ENCODE results near the gene FGF4. TPM values are rescaled to one million over a fixed set of nuclear protein-coding genes. Genes with fewer than 3 reads are reported as not detected.

FGF4 gene
- total RNA-seq, 1 donor from 2014 or later: not detected

- DNase-seq (ENCODE audit: low read depth): peak; percentile 35
Measured at GRCh38 chr11:69808667-69809086, 33.5 kb upstream of the FGF4 start.

- no peak for DNase-seq (ENCODE audit: low read depth)
Measured at GRCh38 chr11:69807106-69807815, 32.1 kb upstream of the FGF4 start.

- DNase-seq (ENCODE audit: low read depth): no peak
Measured at GRCh38 chr11:69804769-69805508, 29.8 kb upstream of the FGF4 start.

- DNase-seq (ENCODE audit: low read depth): no peak
Measured at GRCh38 chr11:69803604-69804218, 28.6 kb upstream of the FGF4 start.

- DNase-seq (ENCODE audit: low read depth): no peak
Measured at GRCh38 chr11:69803022-69803421, 27.9 kb upstream of the FGF4 start.

DNA sequence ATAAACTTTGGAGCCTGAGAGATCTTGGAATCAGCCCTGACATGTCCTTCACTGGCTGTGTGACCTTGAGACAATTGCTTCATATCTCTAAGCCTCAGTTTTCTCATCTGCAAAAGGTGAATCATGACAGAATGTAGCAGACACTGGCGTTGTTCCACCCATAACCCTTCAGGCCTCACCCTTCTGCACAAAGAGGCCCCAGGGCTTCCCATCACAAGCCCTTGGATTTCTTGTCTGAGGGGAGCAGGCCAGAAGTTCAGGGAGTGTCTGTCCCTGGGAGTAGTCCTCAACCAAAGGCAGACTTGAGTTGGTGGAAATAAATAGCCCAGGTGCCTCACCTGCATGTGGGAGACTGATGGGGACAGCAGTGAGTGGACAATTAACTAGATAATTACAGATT lies 27.4 kb upstream of the FGF4 start:
- DNase-seq (ENCODE audit: low read depth): no peak

GRCh38 chr11:69801513-69802335 lies 26.6 kb upstream of the FGF4 start:
- DNase-seq (ENCODE audit: low read depth): no peak

GRCh38 chr11:69800278-69800677 lies 25.1 kb upstream of the FGF4 start:
- DNase-seq (ENCODE audit: low read depth): no peak

DNA sequence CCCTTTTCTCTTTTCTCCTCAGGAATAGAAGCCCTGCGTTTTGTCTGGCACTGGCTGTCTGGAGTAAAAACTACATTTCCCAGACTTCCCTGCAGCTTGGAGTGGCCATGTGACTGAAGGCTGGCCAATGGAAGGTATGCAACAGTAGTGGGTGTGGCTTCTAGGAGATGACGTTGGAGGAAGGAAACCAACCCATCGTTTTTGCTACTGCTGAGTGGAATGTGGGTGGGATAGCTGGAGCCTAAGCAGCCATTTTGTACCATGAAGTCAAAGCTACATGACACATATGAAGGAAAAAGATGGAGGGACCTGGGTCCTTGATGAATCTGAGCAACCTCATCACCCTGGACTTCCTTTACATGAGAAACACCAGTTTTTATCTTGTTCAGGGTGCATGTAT lies 24.4 kb upstream of the FGF4 start:
- no peak for DNase-seq (ENCODE audit: low read depth)

- DNase-seq (ENCODE audit: low read depth): no peak
Measured at GRCh38 chr11:69799097-69799496, 24.0 kb upstream of the FGF4 start.

DNA sequence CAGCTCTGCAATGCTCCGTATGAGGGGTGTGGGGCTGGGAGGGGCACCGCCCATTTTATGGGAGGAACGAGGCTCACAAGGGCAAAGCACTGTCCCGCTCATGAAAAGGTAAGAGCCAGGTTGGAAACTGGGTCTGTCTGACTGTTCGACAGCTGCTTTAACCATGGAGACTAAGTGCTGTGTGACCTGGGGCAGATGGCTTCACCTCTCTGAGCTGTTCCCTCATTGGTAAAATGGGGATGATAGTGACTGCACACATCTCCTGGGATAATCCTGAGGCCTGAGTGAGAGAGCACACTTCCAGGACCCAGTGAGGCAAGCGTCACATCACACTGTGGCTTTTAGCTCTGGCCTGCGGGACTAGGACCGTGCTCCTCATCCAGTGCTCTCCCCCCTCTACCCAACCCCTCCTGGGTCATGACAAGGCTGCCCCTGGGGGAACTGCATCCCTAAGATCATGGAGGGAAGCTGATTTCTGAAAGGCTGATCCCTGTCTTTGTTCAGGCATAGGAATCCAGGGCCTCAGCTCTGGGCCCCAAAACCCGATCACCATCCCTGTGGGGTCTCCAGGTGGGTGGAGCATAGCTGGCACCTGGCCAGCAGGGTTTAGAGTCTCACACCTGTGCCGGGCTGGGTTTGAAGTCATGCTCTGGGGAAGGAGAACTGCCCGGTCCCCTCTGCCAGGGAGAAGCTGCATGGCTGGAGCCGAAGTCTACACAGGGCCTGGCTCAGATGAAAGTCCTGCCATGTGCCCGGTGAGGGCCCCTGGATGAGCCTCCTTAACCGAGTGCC lies 22.8 kb upstream of the FGF4 start:
- no peak for DNase-seq (ENCODE audit: low read depth)

DNA sequence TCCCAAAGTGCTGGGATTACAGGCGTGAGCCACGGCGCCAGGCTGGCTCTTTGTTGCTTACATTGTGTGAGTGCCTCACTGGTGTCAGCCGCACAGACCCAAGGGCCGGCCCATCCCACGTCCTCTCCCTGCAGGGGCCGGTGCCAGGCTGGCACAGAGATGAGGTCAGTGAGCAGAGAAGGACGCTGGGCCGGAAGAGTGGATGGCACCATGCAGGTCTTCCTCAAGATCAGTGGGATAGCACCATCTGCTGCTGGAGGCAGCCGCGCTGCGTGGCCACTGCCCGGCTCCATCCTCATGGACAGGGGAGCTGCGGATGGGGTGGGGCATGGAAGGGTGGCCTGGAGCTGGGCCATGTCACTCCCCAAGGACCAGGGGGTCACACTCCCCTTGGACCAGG lies 22.0 kb upstream of the FGF4 start:
- no peak for DNase-seq (ENCODE audit: low read depth)

- no peak for DNase-seq (ENCODE audit: low read depth)
Measured at GRCh38 chr11:69796063-69796462, 20.9 kb upstream of the FGF4 start.

- peak; percentile 11 for DNase-seq (ENCODE audit: low read depth)
Measured at GRCh38 chr11:69791276-69792180, 16.4 kb upstream of the FGF4 start.

- no peak for DNase-seq (ENCODE audit: low read depth)
Measured at GRCh38 chr11:69788956-69789355, 13.8 kb upstream of the FGF4 start.

DNA sequence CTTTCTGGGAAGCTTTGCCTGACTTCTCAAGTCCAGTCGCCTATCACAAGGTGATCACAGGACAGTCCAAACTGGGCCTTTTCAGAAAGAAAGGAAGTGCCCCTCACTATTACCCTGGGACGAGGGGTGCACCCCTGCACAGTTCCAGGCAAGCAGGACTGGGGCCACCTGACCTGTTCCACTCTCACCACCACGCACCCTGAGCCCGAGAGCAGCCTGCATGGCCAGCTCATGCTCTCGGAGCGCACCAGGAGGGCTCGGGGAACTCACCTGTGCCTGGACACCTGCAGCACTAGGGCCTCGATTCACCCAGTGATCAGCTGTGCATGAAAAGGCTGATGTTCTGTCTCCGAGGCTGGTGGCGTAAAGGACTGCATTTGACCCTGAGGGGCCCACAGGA lies 12.8 kb upstream of the FGF4 start:
- DNase-seq (ENCODE audit: low read depth): no peak

DNA sequence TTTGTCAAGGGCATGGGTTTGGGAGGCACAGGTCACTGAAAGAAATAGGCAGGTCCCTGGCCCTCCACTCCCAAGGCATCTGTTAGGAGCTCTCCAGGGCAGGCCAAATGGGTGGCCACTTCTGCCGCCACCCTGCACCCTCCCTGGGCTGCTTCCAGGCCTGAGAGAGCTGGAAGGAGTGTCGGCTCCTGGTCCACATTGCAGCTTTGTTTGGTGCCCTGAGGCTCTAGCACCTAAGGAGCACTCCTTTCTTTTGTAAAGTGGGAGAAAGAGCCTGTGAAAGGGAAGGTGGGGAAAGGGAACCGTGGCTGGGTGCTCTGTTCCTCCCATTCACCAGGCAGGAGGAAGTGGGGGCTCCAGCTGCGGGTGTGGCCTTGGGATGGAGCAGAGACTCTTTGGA lies 12.3 kb upstream of the FGF4 start:
- no peak for DNase-seq (ENCODE audit: low read depth)

DNA sequence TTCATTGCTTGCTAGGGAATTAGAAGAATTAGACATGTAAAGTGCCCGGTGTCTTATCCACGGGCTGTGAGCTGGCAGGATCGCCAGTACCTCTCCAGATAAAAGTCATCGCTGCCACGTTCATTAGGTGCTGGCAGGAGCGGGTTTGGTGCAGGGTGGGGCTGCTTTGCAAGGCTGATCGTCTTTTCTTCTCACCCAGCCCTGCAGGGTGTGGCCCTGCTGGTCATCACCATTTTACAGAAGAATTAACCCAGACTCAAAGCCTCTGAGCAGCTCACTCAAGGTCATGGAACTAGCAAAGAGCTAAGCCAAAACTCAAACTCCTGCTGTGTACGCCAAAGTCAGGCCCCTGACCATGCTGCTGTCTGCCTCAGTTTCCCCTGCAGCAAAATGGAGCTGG lies 6.1 kb upstream of the FGF4 start:
- no peak for DNase-seq (ENCODE audit: low read depth)

DNA sequence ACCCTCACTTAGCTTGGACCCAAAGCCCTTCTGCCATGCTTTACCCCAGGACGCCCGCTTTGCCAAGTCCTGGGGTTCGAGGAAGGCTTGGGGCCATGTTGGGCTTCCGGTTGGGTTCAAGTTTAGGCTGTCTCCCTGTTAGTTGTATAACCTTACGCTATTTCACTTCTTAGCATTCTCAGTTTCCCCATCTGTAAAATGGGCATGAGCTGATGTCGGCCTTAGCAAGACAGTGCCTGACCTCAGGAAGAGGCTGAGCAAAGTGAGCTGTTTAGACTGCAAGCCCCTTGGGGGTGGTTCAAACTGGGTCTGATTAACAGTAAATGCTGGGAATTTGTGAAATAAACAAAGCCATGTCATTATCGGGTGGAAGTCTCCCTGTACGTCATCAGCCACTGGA lies 3.2 kb upstream of the FGF4 start:
- DNase-seq (ENCODE audit: low read depth): no peak
